HG03159 (cell line): ENCODE results near the gene CDC27.
A peak's percentile ranks its signal among the peaks of the same experiment; 100 is the strongest.
"Not testable (repeated sequence)": the region's sequence is repeated elsewhere in the genome, so short reads cannot be mapped to it uniquely, and the experiment has no call there.

Source experiments
- ATAC-seq: cut with Tn5 transposase; IDR thresholded peaks from one replicate; pipeline ENCODE4 v1.9.1; 2021; ENCODE audit warnings: mild to moderate bottlenecking, moderate library complexity; ENCODE audit not compliant: unreplicated experiment

CDC27 gene

GRCh38 chr17:47220531-47220999 is 31.5 kb upstream of the CDC27 start:
- no peak for ATAC-seq

GRCh38 chr17:47219621-47220475 is 30.8 kb upstream of the CDC27 start:
- ATAC-seq = no peak

- no peak for ATAC-seq
Measured at GRCh38 chr17:47218896-47219430, 29.9 kb upstream of the CDC27 start.

GRCh38 chr17:47217279-47217678 is 28.2 kb upstream of the CDC27 start:
- not testable (repeated sequence) for ATAC-seq

GRCh38 chr17:47216821-47217220 is 27.7 kb upstream of the CDC27 start:
- not testable (repeated sequence) for ATAC-seq

GRCh38 chr17:47214931-47215330 is 25.8 kb upstream of the CDC27 start:
- ATAC-seq = no peak

- ATAC-seq = no peak
Measured at GRCh38 chr17:47213540-47213939, 24.4 kb upstream of the CDC27 start.

- ATAC-seq = no peak
Measured at GRCh38 chr17:47212458-47212857, 23.4 kb upstream of the CDC27 start.

GRCh38 chr17:47210779-47211178 is 21.7 kb upstream of the CDC27 start:
- ATAC-seq = no peak

- ATAC-seq = no peak
Measured at GRCh38 chr17:47210105-47210504, 21.0 kb upstream of the CDC27 start.

GRCh38 chr17:47209499-47209898 is 20.4 kb upstream of the CDC27 start:
- ATAC-seq = no peak

GRCh38 chr17:47208744-47209488 is 19.8 kb upstream of the CDC27 start, which contains the start of gene MYL4:
MYL4 (plus strand) TSS chr17:47209348; CDS start chr17:47209423, 75 bp downstream.
- ATAC-seq = no peak

- no peak for ATAC-seq
Measured at GRCh38 chr17:47207143-47208067, 18.3 kb upstream of the CDC27 start.

GRCh38 chr17:47205419-47205963 is 16.4 kb upstream of the CDC27 start:
- peak; percentile 55 for ATAC-seq

GRCh38 chr17:47204722-47205418 is 15.8 kb upstream of the CDC27 start:
- ATAC-seq = no peak

- ATAC-seq = no peak
Measured at GRCh38 chr17:47203984-47204721, 15.1 kb upstream of the CDC27 start.

- ATAC-seq = no peak
Measured at GRCh38 chr17:47201166-47201565, 12.1 kb upstream of the CDC27 start.

- no peak for ATAC-seq
Measured at GRCh38 chr17:47200325-47200664, 11.2 kb upstream of the CDC27 start.
